IMR-90 (cell line): ENCODE results near the gene PTX4. TPM values are rescaled to one million over a fixed set of nuclear protein-coding genes. Genes with fewer than 3 reads are reported as not detected.

Experiments
- ATAC-seq: fragments of 200-7000 bp; cut with Tn5 transposase; 2 replicates; pipeline ENCODE4 v1.9.1; 2020; ENCODE audit warnings: low read depth, mild to moderate bottlenecking, moderate library complexity
- BruUV-seq: library from RNA; stranded (reverse); fragments of 400-500 nt; replicated peaks from 2 replicates; lab custom pipeline; 2021; lab: Mats Ljungman, UMichigan
- CTCF ChIA-PET: fragments of 300-600 bp; formaldehyde crosslinking; extraction: SDS; loops from one replicate; lab custom pipeline; 2021; ENCODE audit warnings: antibody characterized with exemption; lab: Yijun Ruan, JAX
- POLR2A ChIA-PET: fragments of 300-600 bp; sonication (Branson Sonifier 250); formaldehyde crosslinking; loops from one replicate; lab custom pipeline; 2022; ENCODE audit warnings: antibody characterized with exemption; ENCODE audit not compliant: unreplicated experiment; lab: Charles Lee
- DNase-seq: peaks from one replicate; pipeline ENCODE4 v3.0.0; 2013
- H2AFZ ChIP-seq: replicated peaks from 2 replicates; pipeline ENCODE3; 2013; ENCODE audit warnings: low read length, mild to moderate bottlenecking; ENCODE audit not compliant: poor library complexity
- H2AK5ac ChIP-seq: 2 replicates; pipeline ENCODE4 v1.6.1; 2013; ENCODE audit warnings: low read depth, low read length, inconsistent platforms
- H2AK9ac ChIP-seq: replicated peaks from 2 replicates; pipeline ENCODE3; 2013; ENCODE audit warnings: mild to moderate bottlenecking, low read depth, low read length, moderate library complexity; ENCODE audit not compliant: poor library complexity
- H2BK120ac ChIP-seq: 2 replicates; pipeline ENCODE4 v1.6.1; 2013; ENCODE audit warnings: low read depth, low read length, inconsistent platforms
- H2BK15ac ChIP-seq: 3 replicates; pipeline ENCODE4 v1.6.1; 2013; ENCODE audit warnings: low read depth, low read length, inconsistent platforms
- H2BK20ac ChIP-seq: 2 replicates; pipeline ENCODE4 v1.6.1; 2013; ENCODE audit warnings: low read depth, mild to moderate bottlenecking, inconsistent platforms, low read length, moderate library complexity
- H2BK5ac ChIP-seq: 2 replicates; pipeline ENCODE4 v1.6.1; 2013; ENCODE audit warnings: mild to moderate bottlenecking, low read depth, low read length, inconsistent platforms; ENCODE audit not compliant: poor library complexity, severe bottlenecking
- H3K14ac ChIP-seq: replicated peaks from 2 replicates; pipeline ENCODE4 v1.6.1; 2013; ENCODE audit warnings: low read depth, low read length, inconsistent platforms
- H3K18ac ChIP-seq: 2 replicates; pipeline ENCODE4 v1.6.1; 2013; ENCODE audit warnings: low read depth, low read length, control low read depth
- H3K23ac ChIP-seq: 2 replicates; pipeline ENCODE4 v1.6.1; 2013; ENCODE audit warnings: low read depth, low read length, inconsistent platforms
- H3K27ac ChIP-seq: 2 replicates; pipeline ENCODE4 v1.5.1; 2013; ENCODE audit warnings: mild to moderate bottlenecking, control low read depth, low read length; ENCODE audit not compliant: insufficient read depth
- H3K27me3 ChIP-seq: 2 replicates; pipeline ENCODE4 v1.6.1; 2013; ENCODE audit warnings: low read length; ENCODE audit not compliant: control insufficient read depth, insufficient read depth
- H3K36me3 ChIP-seq: 2 replicates; pipeline ENCODE4 v1.6.1; 2013; ENCODE audit warnings: low read length, mixed read lengths; ENCODE audit not compliant: control insufficient read depth, insufficient read depth
- H3K4ac ChIP-seq: 2 replicates; pipeline ENCODE4 v1.6.1; 2013; ENCODE audit warnings: low read depth, low read length, inconsistent platforms
- H3K4me1 ChIP-seq: 2 replicates; pipeline ENCODE4 v1.6.1; 2013; ENCODE audit warnings: low read length, mixed read lengths; ENCODE audit not compliant: control insufficient read depth, insufficient read depth
- H3K4me2 ChIP-seq: 2 replicates; pipeline ENCODE4 v1.6.1; 2013; ENCODE audit warnings: low read depth, mild to moderate bottlenecking, control low read depth, low read length, moderate library complexity
- H3K4me3 ChIP-seq: 2 replicates; pipeline ENCODE4 v1.5.1; 2013; ENCODE audit warnings: low read depth, mild to moderate bottlenecking, control low read depth, low read length, moderate library complexity; ENCODE audit not compliant: insufficient read depth
- H3K56ac ChIP-seq: 2 replicates; pipeline ENCODE4 v1.6.1; 2013; ENCODE audit warnings: low read length, inconsistent platforms; ENCODE audit not compliant: insufficient read depth; ENCODE audit errors: extremely low read depth
- H3K79me1 ChIP-seq, 2 experiments: 2 replicates each; pipeline ENCODE4 v1.6.1; 2013; ENCODE audit warnings: low read length in 2 of 2, inconsistent platforms in 1 of 2, low read depth in 1 of 2
- H3K9ac ChIP-seq: 2 replicates; pipeline ENCODE4 v1.6.1; 2013; ENCODE audit warnings: low read depth, low read length, control low read depth
- H3K9me1 ChIP-seq: 2 replicates; pipeline ENCODE4 v1.6.1; 2013; ENCODE audit warnings: low read length, inconsistent platforms; ENCODE audit not compliant: insufficient read depth
- H3K9me3 ChIP-seq: 2 replicates; pipeline ENCODE4 v1.6.1; 2013; ENCODE audit warnings: low read length; ENCODE audit not compliant: control insufficient read depth, insufficient read depth
- H4K20me1 ChIP-seq: 2 replicates; pipeline ENCODE4 v1.6.1; 2013; ENCODE audit warnings: low read length, inconsistent platforms; ENCODE audit not compliant: insufficient read depth
- H4K5ac ChIP-seq: 2 replicates; pipeline ENCODE4 v1.6.1; 2013; ENCODE audit warnings: mild to moderate bottlenecking, low read depth, low read length, control low read depth
- H4K8ac ChIP-seq, 2 experiments: 2 replicates each; pipeline ENCODE4 v1.6.1; 2013; ENCODE audit warnings: low read depth in 2 of 2, low read length in 2 of 2, control low read depth in 1 of 2, inconsistent platforms in 1 of 2
- H4K91ac ChIP-seq: 2 replicates; pipeline ENCODE4 v1.6.1; 2013; ENCODE audit warnings: low read depth, low read length, inconsistent platforms; ENCODE audit not compliant: insufficient read depth
- MAZ ChIP-seq: IDR thresholded peaks from 2 replicates; pipeline ENCODE4 v1.6.1; 2012; ENCODE audit warnings: low read depth, mild to moderate bottlenecking, low read length, improper control_type of control experiment, moderate library complexity, borderline replicate concordance
- NFE2L2 ChIP-seq: fragments of 150-350 bp; IDR thresholded peaks from 2 replicates; pipeline ENCODE4 v1.6.1; 2016; ENCODE audit warnings: low read depth, mild to moderate bottlenecking, low read length
- RCOR1 ChIP-seq: IDR thresholded peaks from 2 replicates; pipeline ENCODE4 v1.6.1; 2012; ENCODE audit warnings: mild to moderate bottlenecking, low read length, improper control_type of control experiment; ENCODE audit not compliant: insufficient replicate concordance
- WGBS, 2 experiments: methylation state at CpG; one replicate each; pipeline versions ENCODE4 v1.1.5 to v1.1.7; 2013; ENCODE audit warnings: missing lambda C conversion rate in 2 of 2; ENCODE audit not compliant: insufficient read length in 1 of 2; ENCODE audit errors: extremely low coverage in 2 of 2; 5-methylcytosine and 5-hydroxymethylcytosine counted together
- dilution Hi-C: fragments of 300-500 bp; cut with HindIII; formaldehyde crosslinking; loops from one replicate; pipeline ENCODE4 v1.14.3; 2018; ENCODE audit warnings: low sequenced_read_pairs; ENCODE audit not compliant: unreplicated experiment
- in situ Hi-C: fragments of 300-500 bp; cut with MboI; formaldehyde crosslinking; loops from 3 replicates; pipeline ENCODE4 v1.14.3; 2019; ENCODE audit warnings: low sequenced_read_pairs, inconsistent platforms, mixed read lengths
- intact Hi-C: fragments of 100-400 bp; cut with micrococcal nuclease; formaldehyde crosslinking; loops from 2 replicates; pipeline ENCODE4 v1.10.0; 2022
- polyA plus RNA-seq, 3 experiments: library from polyadenylated mRNA; depleted of rRNA; stranded (reverse); fragments of >200 nt; gene quantifications; 2 replicates each; pipeline ENCODE4 v1.2.3, GENCODE V29; 2012; ENCODE audit warnings: low replicate concordance in 1 of 3
- total RNA-seq: library from RNA; depleted of rRNA; stranded (reverse); fragments of >200 nt; gene quantifications from 2 replicates; pipeline ENCODE4 v1.2.3, GENCODE V29; 2012

PTX4 gene
- total and polyA plus RNA-seq, 2 of the 4 experiments (the other 2 are of a cell fraction) = 0.07 TPM; not detected in 1

DNA sequence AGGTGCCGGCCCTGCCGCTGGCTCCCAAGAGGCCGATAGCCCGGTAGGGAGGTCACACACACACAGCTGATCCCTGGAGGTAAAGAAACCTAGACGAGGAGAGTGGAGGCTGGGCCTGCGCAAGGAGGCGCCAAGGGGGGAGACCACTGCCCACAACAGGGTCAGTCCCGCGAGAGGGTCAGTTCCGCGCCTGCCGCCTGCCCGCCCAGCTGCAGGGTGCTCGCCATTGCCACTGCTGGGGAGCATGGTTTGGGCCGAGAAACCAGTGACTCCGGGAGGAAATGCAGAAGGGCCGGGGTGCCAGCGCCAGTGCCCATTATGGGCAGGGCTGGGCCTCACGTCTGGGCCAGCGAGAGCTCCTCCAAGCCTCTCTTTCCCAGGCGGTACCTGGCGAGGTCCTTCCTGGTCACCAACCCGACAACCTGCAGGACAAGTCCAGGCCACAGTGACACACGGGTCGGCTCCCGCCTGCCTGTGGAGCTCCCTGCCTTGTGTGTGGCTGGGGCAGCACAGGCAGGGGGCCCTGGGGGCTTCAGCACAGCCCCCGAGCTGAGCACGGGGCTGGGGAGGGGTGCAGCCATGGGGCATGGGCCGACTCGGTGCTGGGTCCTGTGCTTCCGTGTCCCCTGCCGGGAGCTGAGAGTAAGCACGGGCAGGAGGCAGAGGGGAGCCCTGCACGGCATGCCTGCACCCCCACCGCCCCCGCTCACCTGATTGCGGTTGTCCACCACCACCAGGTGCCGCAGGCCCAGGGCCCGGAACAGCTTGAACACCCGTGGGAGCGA, 42.3 kb downstream of the PTX4 start:
- WGBS, 2 experiments = 95% methylated on average over 25 of the region's 41 CpGs; no CpG with 5 or more reads in 1 of the 2 experiments
- no peak overlapping the region for H3K4me2 ChIP-seq
- H4K5ac ChIP-seq = no peak overlapping the region

More for the DNA sequence above, 42.3 kb downstream of the PTX4 start:
- dilution Hi-C loops = no loop called here
- H3K27me3 ChIP-seq = no peaks in the 10 kb centered on the region
- no peaks in the 10 kb centered on the region for H3K79me1 ChIP-seq
- ATAC-seq (no peak), DNase-seq (no peak)
- POLR2A ChIA-PET = no interaction called here
- in situ Hi-C loops = no loop called here
- H3K36me3 ChIP-seq = peaks cover 27% of the 10 kb centered on the region
- no peak for TF ChIP-seq RCOR1
- TF ChIP-seq NFE2L2 = no peak
- TF ChIP-seq MAZ = no peak
- H3K9me3 ChIP-seq = no peaks in the 10 kb centered on the region
- H3K18ac ChIP-seq = no peak overlapping the region
- no peak overlapping the region for H2AK5ac ChIP-seq
- H4K91ac ChIP-seq = no peak overlapping the region
- H2BK5ac ChIP-seq = no peak overlapping the region
- no peak overlapping the region for H2BK120ac ChIP-seq
- H3K9ac ChIP-seq = no peak overlapping the region
- no peak overlapping the region for H3K14ac ChIP-seq
- no peaks in the 10 kb centered on the region for H3K9me1 ChIP-seq
- no peaks in the 10 kb centered on the region for H3K4me1 ChIP-seq
- no peak overlapping the region for H3K4me3 ChIP-seq
- no peak overlapping the region for H4K8ac ChIP-seq
- H3K23ac ChIP-seq = no peak overlapping the region
- H3K56ac ChIP-seq = no peak overlapping the region
- BruUV-seq = no TSS peak
- no peaks in the 10 kb centered on the region for H4K20me1 ChIP-seq
- H2BK20ac ChIP-seq = no peak overlapping the region
- no peak overlapping the region for H3K4ac ChIP-seq
- H2AK9ac ChIP-seq = no peak overlapping the region
- intact Hi-C loops = no loop called here
- no peak overlapping the region for H2AFZ ChIP-seq
- H3K27ac ChIP-seq = no peak overlapping the region
- CTCF ChIA-PET = no interaction called here
- H2BK15ac ChIP-seq = no peak overlapping the region
